ENCODE results near the gene HDAC1. TPM values are rescaled to one million over a fixed set of nuclear protein-coding genes. Genes with fewer than 3 reads are reported as not detected.
A peak's percentile ranks its signal among the peaks of the same experiment; 100 is the strongest.

Gene HDAC1
- total and polyA plus RNA-seq, 2 of the 4 experiments (the other 2 are of a cell fraction) = 95.5 to 139 TPM

DNA sequence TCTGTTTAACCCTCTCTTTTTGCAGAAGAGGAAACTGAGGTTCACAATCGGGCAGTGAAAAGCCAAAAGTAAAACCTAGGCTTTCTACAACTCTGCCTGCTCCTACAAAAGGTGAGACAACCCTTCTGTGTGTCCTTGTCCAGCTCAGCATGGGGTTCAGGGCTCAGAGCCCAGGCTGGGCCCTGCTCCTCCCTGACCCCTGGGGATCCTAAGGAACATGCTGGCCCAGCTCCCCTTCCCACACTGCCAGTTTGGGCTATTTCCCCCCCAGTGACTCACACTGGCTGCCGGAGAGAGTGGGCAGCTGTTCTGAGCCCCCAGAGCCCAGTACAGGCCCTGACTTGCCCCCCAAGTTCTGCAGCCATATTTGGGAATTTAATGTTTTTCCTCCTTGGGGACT is 61.5 kb downstream of the HDAC1 start:
- POLR2A ChIA-PET (ENCODE audit: unreplicated experiment) = no interaction called here
- DNase-seq (no peak), ATAC-seq (ENCODE audit: low read depth) (no peak)
- Histone ChIP-seq H4K8ac (ENCODE audit: low read depth in 2 of 2, low read length in 2 of 2) (peak overlapping the region; percentile 75 to 85), H2AK9ac (replicated peaks; ENCODE audit: low read depth, low read length, poor library complexity) (peak overlapping the region; percentile 91), H3K79me1 (ENCODE audit: low read depth in 1 of 2, low read length in 2 of 2) (peaks cover 8 to 30% of the 10 kb centered on the region in 2 experiments; a peak in 3 of 4 replicates), H4K91ac (ENCODE audit: insufficient read depth, low read depth, low read length) (peak overlapping the region; percentile 93), H2BK120ac (ENCODE audit: low read depth, low read length) (peak overlapping the region; percentile 50), H3K14ac (replicated peaks; ENCODE audit: low read depth, low read length) (peak overlapping the region; percentile 54), H2BK20ac (ENCODE audit: low read depth, low read length) (peak overlapping the region; percentile 16), H2BK5ac (ENCODE audit: low read depth, low read length, poor library complexity, severe bottlenecking) (peak overlapping the region; percentile 81), H3K56ac (ENCODE audit: extremely low read depth, insufficient read depth, low read length) (no peak overlapping the region), H3K4me2 (ENCODE audit: low read depth, low read length) (peak overlapping the region; percentile 1; the same call in 1 of the 2 replicates), H3K4me1 (ENCODE audit: control insufficient read depth, insufficient read depth, low read length) (peaks cover 26% of the 10 kb centered on the region), H3K23ac (ENCODE audit: low read depth, low read length) (peak overlapping the region; percentile 28), H3K4ac (ENCODE audit: low read depth, low read length) (peak overlapping the region; percentile 79), H3K36me3 (ENCODE audit: control insufficient read depth, insufficient read depth, low read length) (peaks cover 5% of the 10 kb centered on the region; the same call in 1 of the 2 replicates), H2AFZ (replicated peaks; ENCODE audit: low read length, poor library complexity) (peak overlapping the region; percentile 4), H3K18ac (ENCODE audit: low read depth, low read length) (peak overlapping the region; percentile 32), H4K20me1 (ENCODE audit: insufficient read depth, low read length) (no peaks in the 10 kb centered on the region), H2BK15ac (ENCODE audit: low read depth, low read length) (peak overlapping the region; percentile 80; the same call in 2 of the 3 replicates), H4K5ac (ENCODE audit: low read depth, low read length) (peak overlapping the region; percentile 59), H3K9me3 (ENCODE audit: control insufficient read depth, insufficient read depth, low read length) (no peaks in the 10 kb centered on the region), H3K27ac (ENCODE audit: insufficient read depth, low read length) (peak overlapping the region; percentile 95), H3K9me1 (ENCODE audit: insufficient read depth, low read length) (peaks cover 18% of the 10 kb centered on the region), H3K9ac (ENCODE audit: low read depth, low read length) (peak overlapping the region; percentile 87), H3K27me3 (ENCODE audit: control insufficient read depth, insufficient read depth, low read length) (no peaks in the 10 kb centered on the region), H3K4me3 (ENCODE audit: insufficient read depth, low read depth, low read length) (no peak overlapping the region), H2AK5ac (ENCODE audit: low read depth, low read length) (peak overlapping the region; percentile 94)
- WGBS, 2 experiments (ENCODE audit: extremely low coverage in 2 of 2, insufficient read length in 1 of 2) = 100% methylated on average over 1 of the region's 2 CpGs; no CpG with 5 or more reads in 1 of the 2 experiments
- BruUV-seq (replicated peaks) = TSS peak; percentile 14
- in situ Hi-C loops (cut with MboI; ENCODE audit: low sequenced_read_pairs) (no loop called here), intact Hi-C loops (cut with micrococcal nuclease) (no loop called here), dilution Hi-C loops (cut with HindIII; ENCODE audit: low sequenced_read_pairs, unreplicated experiment) (no loop called here)
- CTCF ChIA-PET = no interaction called here
- no peak for TF ChIP-seq MXI1 (IDR thresholded peaks at IDR 0.05; ENCODE audit: borderline replicate concordance, low read depth, low read length)
- no peak for TF ChIP-seq SMC3 (IDR thresholded peaks at IDR 0.05; ENCODE audit: low read depth, low read length)
- no peak for TF ChIP-seq MAZ (IDR thresholded peaks at IDR 0.05; ENCODE audit: borderline replicate concordance, low read depth, low read length)
- TF ChIP-seq POLR2A (IDR thresholded peaks at IDR 0.05; ENCODE audit: low read depth, low read length) = no peak; the same call in 1 of the 2 replicates
- TF ChIP-seq USF2 (IDR thresholded peaks at IDR 0.05; ENCODE audit: low read depth, low read length) = no peak
- no peak for TF ChIP-seq FOS (IDR thresholded peaks at IDR 0.05; ENCODE audit: low read depth, low read length)
- TF ChIP-seq RFX5 (IDR thresholded peaks at IDR 0.05; ENCODE audit: low read depth, low read length) = no peak
- TF ChIP-seq CEBPB (IDR thresholded peaks at IDR 0.05; ENCODE audit: low read depth, low read length) = no peak

Data from IMR-90 (cell line).